GM13977 (cell line): ENCODE measurements around the gene TOP3A.

ENCODE experiments used
- DNase-seq: peaks from one replicate; pipeline ENCODE4 v3.0.0; 2012; ENCODE audit warnings: low spot score
- CTCF ChIP-seq: IDR thresholded peaks from 2 replicates; pipeline ENCODE4 v1.5.1; 2012; ENCODE audit warnings: mild to moderate bottlenecking, control low read depth; ENCODE audit not compliant: insufficient read depth; ENCODE audit errors: extremely low read depth, missing control alignments
- in situ Hi-C: fragments of 300-500 bp; cut with MboI; formaldehyde crosslinking; loops from one replicate; pipeline ENCODE4 v1.12.0; 2022; ENCODE audit warnings: low sequenced_read_pairs, low pct_unique_long_range_greater_than_20kb, mixed read lengths, inconsistent platforms; ENCODE audit not compliant: unreplicated experiment

The TOP3A gene

GRCh38 chr17:18237461-18237860 lies 77.3 kb downstream of the TOP3A start:
- DNase-seq, result no peak
- TF ChIP-seq CTCF, result no peak
- in situ Hi-C loops, result no loop called here

- in situ Hi-C loops, result no loop called here
- no peak for TF ChIP-seq CTCF
- no peak for DNase-seq
Observed at GRCh38 chr17:18236494-18236893, 78.3 kb downstream of the TOP3A start.

- in situ Hi-C loops, result no loop called here
- TF ChIP-seq CTCF, result no peak
- DNase-seq, result no peak
Observed at GRCh38 chr17:18235743-18236256, 79.0 kb downstream of the TOP3A start.

GRCh38 chr17:18234853-18235380 lies 79.9 kb downstream of the TOP3A start:
- in situ Hi-C loops, result no loop called here
- TF ChIP-seq CTCF, result no peak
- DNase-seq, result no peak

GRCh38 chr17:18233803-18234518 lies 80.8 kb downstream of the TOP3A start:
- in situ Hi-C loops, result no loop called here
- TF ChIP-seq CTCF, result no peak
- no peak for DNase-seq

- TF ChIP-seq CTCF, result no peak
- in situ Hi-C loops, result no loop called here
- no peak for DNase-seq
Observed at GRCh38 chr17:18231164-18231563, 83.6 kb downstream of the TOP3A start.
